Measurements from ENCODE around the gene KRTAP4-7.
"Not testable (repeated sequence)": the region's sequence is repeated elsewhere in the genome, so short reads cannot be mapped to it uniquely, and the experiment has no call there.

Gene KRTAP4-7

GRCh38 chr17:41065829-41066624, 17.9 kb upstream of the KRTAP4-7 start, which contains the start of gene KRTAP2-4:
Gene KRTAP2-4, minus strand, starts transcription at chr17:41065879. Its CDS starts 34 bp downstream, at chr17:41065845.
- no peak for DNase-seq

DNA sequence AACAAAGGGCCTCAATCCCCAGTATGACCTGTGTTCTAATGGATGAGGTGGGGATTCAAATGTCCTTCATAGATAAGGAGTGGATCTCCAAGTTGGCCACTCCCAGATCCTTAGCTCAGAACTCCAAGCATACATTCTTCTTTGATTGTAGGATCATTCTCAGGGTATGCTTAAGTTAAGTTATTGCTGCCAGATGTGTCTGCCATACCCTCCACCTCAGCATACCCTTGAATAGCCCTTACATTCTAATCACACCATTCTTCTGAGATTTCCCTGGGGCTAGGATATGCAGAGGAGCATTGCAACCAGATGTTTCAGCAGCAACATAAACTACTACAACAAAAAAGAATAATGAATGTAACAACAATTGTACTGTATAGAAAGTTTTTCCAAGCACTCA, 16.7 kb upstream of the KRTAP4-7 start:
- no peak for DNase-seq

DNA sequence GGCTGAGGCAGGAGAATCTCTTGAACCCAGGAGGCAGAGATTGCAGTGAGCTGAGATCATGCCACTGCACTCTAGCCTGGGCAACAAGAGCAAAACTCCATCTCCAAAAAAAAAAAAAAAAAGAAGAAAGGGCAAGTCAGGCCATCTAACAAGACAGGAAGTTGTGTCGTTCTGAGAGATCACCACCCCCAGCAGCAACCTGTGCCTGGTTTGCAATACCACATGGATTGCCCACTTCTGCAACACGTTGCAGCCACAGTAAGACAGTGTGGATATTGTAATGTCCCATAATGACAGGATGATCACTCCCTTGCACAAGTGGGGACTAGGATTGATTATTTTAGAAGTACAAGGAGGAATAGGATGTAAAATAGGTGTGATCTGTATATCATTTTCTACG, 14.9 kb upstream of the KRTAP4-7 start:
- DNase-seq = no peak

GRCh38 chr17:41071606-41072360, 12.2 kb upstream of the KRTAP4-7 start:
- DNase-seq = no peak

DNA sequence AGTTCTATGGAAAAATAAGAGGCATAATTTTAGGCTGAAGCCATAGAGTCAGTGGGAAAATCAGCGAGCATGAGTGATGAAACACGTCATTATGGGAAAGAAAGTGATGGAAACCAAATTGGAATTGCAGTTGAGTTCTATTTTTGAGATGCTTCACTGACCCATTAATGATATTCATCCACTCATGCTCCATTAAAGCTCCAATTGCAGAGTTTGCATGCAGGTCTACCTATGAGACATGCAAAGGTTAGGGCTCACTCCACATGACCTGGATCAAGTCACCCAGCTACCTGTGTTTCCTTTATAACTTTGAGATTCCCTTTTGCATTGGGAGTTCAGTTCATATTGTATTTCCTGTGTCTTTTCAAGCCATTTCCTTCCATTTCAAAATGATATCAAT, 10.3 kb upstream of the KRTAP4-7 start:
- DNase-seq = no peak

- DNase-seq = no peak
These were observed 7.2 kb upstream of the KRTAP4-7 start for GRCh38 chr17:41076788-41077187.

DNA sequence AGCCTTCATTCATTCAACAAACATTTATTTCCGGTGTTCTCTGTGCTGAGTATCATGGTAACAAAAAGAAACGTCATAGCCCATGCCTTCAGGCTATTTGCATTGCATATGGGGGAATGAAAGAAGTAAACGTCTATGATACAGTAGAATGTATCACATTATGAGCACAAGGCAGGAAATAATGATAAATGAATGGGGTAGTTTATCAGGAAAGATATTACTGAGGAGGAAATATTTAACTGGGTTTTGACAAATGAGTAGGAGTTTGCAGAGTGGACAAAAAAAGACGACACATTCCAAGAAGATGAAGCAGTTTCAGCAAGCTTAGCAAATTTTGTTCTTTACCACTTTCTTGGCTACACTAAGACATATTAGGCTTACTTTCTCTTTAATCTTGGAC, 1.3 kb upstream of the KRTAP4-7 start:
- no peak for DNase-seq

- DNase-seq = not testable (repeated sequence)
These were observed 523 bp upstream of the KRTAP4-7 start for GRCh38 chr17:41083427-41083826.

DNA sequence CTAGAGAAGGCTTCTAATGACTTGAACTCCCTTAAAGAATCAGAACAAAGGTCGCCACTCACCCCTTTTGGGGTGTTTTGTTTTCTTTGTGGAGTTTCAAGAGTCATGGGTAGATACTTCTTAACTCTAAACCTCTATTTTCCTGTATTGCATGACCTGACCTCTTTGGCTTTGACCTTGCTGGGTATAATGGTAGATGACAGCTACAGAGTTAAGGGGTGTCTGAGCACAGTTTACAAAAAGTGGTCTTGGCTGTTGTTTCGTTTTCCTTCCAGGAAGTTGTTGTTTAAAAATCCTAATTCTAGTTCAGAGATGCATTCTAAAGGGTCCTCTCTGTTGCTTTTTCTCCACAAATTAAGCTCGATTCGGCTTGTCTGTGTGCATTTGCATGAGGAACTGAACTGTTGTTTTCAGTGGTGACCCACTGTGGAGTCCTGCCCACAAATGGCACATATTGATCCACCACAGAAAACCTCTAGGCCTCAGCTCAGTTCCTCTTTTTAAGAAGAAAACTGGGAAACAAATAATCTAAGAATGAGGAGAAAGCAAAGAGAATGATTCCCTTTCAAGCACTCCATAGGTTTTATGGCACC, 4.9 kb downstream of the KRTAP4-7 start:
- not testable (repeated sequence) for DNase-seq

GRCh38 chr17:41096055-41096454, 12.1 kb downstream of the KRTAP4-7 start:
- no peak for DNase-seq

DNA sequence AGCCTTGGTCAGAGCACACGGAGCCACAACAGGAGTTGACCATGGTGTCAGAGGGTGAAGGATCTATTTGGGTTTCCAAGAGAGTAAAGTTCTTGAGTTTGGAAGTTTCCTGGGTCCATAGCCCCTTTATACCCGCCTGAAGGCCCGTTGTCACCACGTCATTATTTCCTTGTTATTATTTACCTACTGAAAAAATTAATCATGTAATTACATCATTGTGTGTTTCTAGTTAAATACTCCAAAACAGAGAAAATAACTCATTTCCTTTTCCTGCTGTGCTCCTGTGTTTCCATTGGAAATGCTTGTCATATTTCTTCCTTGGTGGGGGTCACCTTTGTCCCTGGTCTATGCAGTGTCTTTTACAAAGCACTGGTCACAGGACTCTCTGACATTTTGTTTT, 14.1 kb downstream of the KRTAP4-7 start, which contains the start of gene KRTAP4-8:
Gene KRTAP4-8, minus strand, starts transcription at position 101 of the 400 bp plus-strand sequence. Its CDS starts 58 bp downstream, at position 43.
- no peak for DNase-seq

- no peak for DNase-seq
These were observed 14.5 kb downstream of the KRTAP4-7 start for GRCh38 chr17:41098481-41098880.

DNA sequence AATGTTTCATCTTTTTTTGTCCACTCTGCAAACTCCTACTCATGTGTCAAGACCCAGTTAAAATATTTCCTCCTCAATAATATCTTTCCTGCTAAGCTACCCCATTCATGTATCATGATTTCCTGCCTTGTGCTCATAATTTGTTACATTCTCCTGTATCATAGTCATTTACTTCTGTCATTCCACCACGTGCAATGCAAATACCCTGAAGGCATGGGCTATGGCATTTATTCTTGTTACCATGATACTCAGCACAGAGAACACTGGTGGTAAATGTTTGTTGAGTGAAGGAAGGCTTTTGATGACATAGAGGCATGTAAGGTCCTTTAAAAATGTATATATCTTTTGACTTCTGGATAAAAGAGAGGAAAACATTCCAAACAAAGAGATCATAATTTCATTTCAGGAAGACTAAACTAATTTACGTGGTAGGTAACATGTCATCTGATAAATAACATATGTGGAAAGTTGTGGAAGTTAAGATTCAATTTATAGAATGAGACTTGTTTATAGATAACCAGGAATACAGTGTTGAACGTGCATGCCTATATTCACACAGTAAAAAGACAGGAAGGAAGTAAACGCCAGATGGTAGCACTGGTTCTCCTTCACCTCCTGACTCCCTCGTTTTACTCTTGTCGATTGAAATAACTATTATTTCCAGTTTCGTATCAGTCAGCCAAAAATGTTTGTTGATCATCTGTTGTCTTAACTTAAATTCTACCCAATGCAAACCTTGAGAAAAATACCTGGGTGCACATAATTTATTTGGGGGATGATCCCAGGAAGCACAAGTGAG, 15.9 kb downstream of the KRTAP4-7 start:
- DNase-seq = not testable (repeated sequence)

GRCh38 chr17:41101586-41102259, 17.8 kb downstream of the KRTAP4-7 start, which contains the start of gene KRTAP4-16:
Gene KRTAP4-16, minus strand, starts transcription at chr17:41102209. Its CDS starts 0 bp downstream, at chr17:41102209.
- no peak for DNase-seq

- DNase-seq = no peak
These were observed 19.9 kb downstream of the KRTAP4-7 start for GRCh38 chr17:41103896-41104295.

DNA sequence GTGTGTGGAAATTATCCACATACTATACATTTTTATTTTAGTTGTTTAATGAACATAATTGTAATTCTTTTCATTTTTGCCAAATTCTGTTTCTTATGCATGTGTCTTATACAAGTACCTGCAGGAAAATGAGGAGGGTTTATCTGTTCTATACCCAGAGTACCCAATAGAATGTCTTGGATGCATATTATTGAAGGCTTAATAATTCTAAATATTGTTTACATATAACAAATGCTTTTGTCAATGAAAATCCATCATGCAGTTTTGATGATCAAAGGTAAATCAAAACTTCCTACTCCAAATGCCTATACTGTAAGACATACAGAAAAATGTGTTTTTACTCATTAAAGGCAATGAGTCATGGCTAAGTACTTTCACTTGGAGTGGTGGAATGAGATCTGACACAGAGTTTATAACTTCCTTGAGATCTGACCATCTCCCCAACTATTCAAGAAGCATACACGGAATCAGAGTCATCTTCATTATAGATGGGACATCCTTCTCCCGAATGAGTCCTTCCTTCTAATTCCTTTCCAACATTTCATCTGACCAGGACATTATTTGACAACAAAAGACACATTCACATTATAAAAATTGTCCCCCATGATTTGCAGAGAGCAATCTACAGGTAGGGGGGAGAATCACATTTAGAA, 20.6 kb downstream of the KRTAP4-7 start:
- not testable (repeated sequence) for DNase-seq

GRCh38 chr17:41105347-41105746, 21.4 kb downstream of the KRTAP4-7 start, which contains the start of gene KRTAP4-9:
Gene KRTAP4-9, plus strand, starts transcription at chr17:41105389. Its CDS starts 0 bp downstream, at chr17:41105389.
- not testable (repeated sequence) for DNase-seq

DNA sequence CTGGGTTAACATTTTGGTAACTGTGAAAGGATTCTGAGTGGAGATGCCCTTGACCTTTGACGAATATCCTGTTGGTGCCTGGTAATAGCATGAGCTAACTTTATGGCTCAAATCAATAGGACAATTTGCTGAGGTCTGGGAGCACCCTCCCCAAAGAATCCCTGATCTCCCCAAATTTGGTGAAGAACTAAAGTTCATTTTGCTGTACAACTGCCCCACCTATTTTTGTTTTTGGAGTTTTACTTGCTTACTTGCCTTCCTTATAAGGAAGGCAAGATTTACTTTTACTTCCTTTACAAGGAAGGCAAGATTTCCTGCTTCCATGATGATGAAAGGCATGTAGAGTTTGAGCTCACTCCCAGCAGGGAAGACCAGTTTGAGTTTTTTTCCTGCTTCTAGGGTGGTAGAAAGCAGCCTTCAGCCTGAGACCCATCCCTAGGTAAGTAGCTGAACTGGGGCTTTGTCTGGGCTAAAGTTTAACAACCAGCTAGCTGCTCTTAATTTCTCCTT, 24.0 kb downstream of the KRTAP4-7 start:
- no peak for DNase-seq

DNA sequence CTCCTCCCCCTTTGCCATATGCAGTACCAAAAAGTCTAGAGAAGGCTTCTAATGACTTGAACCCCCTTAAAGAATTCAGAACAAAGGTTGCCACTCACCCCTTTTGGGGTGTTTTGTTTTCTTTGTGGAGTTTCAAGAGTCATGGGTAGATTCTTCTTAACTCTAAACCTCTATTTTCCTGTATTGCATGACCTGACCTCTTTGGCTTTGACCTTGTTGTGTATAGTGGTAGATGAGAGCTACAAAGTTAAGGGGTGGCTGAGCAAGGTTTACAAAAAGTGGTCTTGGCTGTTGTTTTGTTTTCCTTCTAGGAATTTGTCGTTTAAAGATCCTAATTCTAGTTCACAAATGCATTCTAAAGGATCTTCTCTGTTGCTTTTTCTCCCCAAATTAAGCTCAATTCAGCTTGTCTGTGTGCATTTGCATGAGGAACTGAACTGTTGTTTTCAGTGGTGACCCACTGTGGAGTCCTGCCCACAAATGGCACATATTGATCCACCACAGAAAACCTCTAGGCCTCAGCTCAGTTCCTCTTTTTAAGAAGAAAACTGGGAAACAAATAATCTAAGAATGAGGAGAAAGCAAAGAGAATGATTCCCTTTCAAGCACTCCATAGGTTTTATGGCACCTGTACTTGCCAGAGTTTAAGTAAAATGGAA, 24.9 kb downstream of the KRTAP4-7 start:
- not testable (repeated sequence) for DNase-seq

GRCh38 chr17:41111151-41111885, 27.4 kb downstream of the KRTAP4-7 start:
- no peak for DNase-seq
